Myocyte (in vitro differentiated cells): Measurements from ENCODE around the gene DDX24. TPM values are rescaled to one million over a fixed set of nuclear protein-coding genes. Genes with fewer than 3 reads are reported as not detected.

Source experiments
- DNase-seq: peaks from one replicate; pipeline ENCODE4 v3.0.0-alpha.2; 2012; ENCODE audit warnings: low read depth
- total RNA-seq: library from RNA; depleted of rRNA; stranded (reverse); fragments of >200 nt; gene quantifications from 2 replicates; pipeline ENCODE4 v1.2.3, GENCODE V29; 2014

DDX24 gene
- total RNA-seq, 1 donor from 2014 or later: 161 TPM

DNA sequence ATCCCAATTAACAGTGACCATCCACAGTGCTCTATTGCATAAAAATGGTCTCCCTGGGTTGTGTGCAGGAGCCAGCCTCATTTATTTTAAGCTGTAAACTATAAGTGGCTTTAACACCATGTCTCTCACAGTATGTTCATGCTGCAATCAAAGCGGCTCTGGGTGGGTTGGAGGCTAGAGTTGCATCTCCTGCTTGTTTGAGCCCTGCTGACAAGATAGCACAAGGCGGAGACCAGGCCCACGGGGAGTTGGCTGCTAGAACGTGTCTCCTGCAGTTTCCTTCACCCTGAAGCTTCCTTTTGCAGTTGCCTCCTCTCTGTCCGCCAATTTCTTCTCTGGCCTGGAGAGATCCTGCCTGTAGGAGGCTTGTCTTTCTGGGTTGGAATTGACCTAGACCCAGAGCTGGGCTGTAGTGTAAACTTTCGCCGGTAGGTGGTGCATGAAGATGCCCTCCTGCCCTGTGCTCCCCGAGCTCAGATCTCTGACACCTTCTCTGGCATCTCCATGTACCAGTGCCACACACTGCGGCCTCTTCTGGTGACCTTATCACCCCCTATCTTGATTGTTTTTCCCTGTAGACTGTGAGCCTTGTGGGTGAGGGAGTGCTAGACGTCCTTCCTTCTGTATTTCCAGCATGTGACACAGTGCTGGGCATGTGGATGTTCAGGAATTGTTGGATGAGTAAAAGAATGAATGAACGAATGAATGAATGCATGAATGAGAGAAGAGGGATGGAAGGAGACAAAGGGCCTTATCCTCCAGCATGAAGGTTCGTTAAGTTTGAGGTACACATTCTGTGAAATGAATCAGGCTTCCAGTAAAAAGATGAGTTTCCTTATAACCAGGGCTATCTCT is 44.5 kb downstream of the DDX24 start:
- peak; percentile 81 for DNase-seq

GRCh38 chr14:94034886-94035285 is 46.1 kb downstream of the DDX24 start:
- DNase-seq: no peak

DNA sequence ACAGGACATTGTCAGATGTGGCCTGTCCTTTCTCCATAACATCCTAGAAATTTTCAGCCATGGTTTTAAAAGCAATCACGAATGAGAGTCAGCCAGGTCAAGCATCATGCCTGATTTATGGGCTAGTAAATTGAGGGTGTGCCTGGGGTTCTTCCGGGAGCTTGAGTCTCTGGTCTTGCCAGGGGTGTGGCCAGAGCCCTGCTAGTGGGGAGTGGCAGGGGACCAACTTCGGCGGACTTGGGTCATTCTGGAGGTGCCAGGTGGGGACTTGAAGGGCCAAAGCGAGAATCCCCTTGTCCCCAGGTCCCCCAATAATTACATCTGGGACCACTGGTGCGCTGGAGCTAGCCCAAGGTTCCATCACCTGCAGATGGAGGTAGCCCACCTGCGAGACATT is 49.1 kb downstream of the DDX24 start:
- no peak for DNase-seq

- no peak for DNase-seq
Measured at GRCh38 chr14:94031161-94031882, 49.7 kb downstream of the DDX24 start.

GRCh38 chr14:94030571-94030970 is 50.4 kb downstream of the DDX24 start:
- DNase-seq: no peak

DNA sequence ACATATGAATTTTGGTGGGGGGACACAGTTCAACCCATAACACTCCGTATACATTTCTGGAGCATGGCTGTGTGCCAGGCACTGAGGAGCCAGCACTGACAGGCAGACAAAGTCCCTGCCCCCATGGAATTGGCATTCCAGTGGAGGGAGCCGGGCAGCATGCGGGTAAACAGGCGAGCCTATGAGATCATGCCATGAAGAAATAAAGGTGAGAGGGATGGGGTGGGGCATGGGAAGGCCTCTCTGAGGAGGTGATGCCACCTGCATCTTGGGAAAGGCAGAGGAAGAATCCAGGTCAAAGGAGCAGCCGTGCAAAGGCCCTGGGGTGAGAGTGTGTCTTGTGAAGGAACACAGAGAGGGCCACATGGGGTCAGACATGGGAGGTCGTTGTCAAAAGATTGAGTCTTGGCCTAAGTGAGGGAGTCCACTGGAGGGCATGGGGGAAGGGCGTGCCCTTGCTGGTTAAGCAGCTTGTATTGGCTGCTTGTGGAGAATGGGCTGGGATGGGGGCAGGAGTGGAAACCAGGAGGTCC is 51.3 kb downstream of the DDX24 start:
- no peak for DNase-seq

DNA sequence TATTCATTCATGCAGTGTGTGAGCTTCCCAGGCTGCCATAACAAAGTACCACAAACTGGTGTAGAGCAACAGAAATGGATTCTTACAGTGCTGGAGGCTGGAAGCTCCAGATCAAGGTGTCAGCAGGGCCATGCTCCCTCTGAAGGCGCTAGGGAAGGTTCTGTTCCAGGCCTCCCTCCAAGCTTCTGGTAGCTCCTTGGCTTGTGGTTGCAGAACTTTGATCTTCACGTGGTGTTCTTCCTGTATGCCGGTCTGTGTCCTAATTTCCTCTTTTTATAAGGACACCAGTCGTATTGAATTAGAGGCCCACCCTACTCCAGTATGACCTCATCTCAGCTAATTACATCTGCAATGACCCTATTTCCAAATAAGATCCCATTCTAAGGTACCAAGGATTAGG is 51.7 kb downstream of the DDX24 start:
- DNase-seq: no peak

- no peak for DNase-seq
Measured at GRCh38 chr14:94028450-94028826, 52.6 kb downstream of the DDX24 start.

GRCh38 chr14:94027566-94028449 is 53.2 kb downstream of the DDX24 start:
- no peak for DNase-seq

DNA sequence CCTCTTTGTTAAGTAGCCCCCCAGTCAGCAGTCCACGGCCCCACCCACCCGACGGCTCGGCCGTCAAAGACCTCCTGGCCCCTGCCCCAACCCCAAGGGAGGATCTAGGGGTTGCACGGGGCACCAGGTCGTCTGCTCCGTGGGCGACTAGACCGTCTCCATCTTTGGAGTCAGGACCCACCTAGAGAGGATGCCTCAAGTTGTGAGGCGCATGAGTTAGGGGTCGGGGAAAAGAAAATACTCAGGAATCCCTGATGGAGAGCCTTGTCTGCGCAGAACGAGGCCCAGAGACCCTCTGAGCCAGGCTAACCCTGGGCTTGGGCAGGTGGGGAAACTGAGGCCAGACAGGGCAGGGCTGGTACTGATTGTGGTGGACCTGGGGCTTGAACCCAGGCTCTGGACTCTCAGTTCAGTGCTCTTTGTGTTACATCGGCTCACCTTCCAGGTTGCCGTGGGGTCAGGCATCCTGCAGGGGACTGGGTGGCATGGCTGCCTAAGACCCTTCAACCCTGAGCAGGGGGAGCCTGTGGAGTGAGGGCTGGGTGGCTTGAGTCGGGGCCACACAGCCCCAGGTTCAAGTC is 54.0 kb downstream of the DDX24 start:
- no peak for DNase-seq

- DNase-seq: peak; percentile 100
Measured at GRCh38 chr14:94026173-94026888, 54.7 kb downstream of the DDX24 start, which contains the start of gene OTUB2. OTUB2 (plus strand) TSS chr14:94026340; CDS start chr14:94026538, 198 bp downstream.

DNA sequence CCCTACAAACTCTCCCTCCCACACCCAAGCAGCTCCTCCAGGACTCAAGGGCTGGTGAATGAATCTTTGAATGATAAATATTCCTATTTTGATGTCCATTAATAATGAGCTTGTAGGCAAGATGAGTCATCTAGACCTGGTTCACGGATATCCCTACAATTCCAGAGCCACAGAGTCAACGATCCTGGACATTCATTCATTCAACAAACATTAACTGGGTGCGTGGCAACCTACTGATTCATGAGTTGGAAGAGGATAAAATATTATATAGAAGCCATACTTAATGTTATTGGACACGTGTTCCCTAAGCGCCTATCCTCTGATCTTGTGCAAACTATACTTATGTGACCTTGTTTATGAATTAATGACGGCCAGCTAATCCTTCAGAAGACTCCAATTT is 55.3 kb downstream of the DDX24 start:
- no peak for DNase-seq

GRCh38 chr14:94024549-94024948 is 56.5 kb downstream of the DDX24 start:
- no peak for DNase-seq

GRCh38 chr14:94022532-94023411 is 58.2 kb downstream of the DDX24 start:
- DNase-seq: no peak

DNA sequence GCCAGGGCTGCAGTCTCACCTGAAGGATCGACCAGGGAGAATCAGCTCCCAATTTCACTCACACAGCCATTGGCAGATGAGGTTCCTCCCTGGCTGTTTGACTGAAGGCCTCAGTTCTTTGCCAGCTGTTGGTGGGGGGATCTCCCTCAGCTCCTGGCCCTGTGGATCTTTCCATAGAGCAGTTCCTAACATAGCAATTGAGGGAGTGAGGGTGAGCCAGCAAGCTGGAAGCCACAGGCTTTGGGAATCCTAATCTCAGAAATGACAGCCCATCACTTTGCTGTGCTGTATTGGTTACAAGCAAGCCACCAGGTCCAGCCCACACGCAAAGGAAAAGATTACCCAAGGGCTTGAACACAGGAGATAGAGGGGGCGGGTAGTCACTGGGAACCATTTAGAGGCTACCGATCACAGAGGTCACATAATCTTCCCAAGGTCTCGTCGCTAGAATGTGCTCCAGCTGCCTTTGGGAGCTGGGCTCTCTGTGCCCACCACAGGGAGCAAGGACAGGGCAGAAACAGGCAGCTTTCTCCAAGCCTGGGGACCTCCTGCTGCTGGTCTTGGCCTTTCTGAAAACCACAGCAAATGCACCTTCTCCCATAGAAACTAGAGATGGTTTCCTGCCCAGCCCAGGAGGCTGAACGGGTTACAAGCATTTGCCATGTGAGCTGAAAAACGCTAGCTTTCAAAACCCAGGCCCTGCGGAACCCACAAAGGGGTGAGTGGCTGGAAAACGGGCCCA is 59.4 kb downstream of the DDX24 start:
- DNase-seq: peak; percentile 26

- DNase-seq: no peak
Measured at GRCh38 chr14:94021001-94021400, 60.0 kb downstream of the DDX24 start.

GRCh38 chr14:94020267-94020666 is 60.7 kb downstream of the DDX24 start:
- no peak for DNase-seq

DNA sequence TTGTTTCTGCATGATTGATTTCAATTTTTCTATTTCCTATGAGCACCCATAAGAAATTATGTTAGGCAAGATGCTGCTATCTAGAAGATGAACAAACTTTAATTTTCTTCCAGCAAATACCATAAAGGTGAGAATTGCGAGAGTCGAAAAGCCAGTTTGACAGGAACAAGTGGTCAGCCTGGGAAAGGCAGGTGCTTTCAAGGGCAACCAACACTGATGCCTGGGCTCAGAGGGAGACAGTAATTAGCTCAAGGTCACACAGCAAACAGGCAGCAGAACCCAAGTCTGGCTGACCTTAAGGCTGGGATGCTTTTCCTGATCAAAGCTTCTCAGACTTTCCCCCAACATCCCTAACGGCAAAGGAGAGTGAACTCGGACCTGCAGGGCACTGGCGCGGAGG is 61.7 kb downstream of the DDX24 start:
- DNase-seq: no peak
